Mesothelial cell of epicardium (in vitro differentiated cells): ENCODE measurements around the gene PPP3CA. TPM values are rescaled to one million over a fixed set of nuclear protein-coding genes. Genes with fewer than 3 reads are reported as not detected.

Source experiments
- DNase-seq, 2 experiments: peaks; one replicate each; pipeline ENCODE4 v3.0.0; 2021; ENCODE audit warnings: low spot score in 2 of 2; ENCODE audit not compliant: unreplicated experiment in 2 of 2
- H3K27ac Mint-ChIP-seq: 2 replicates; pipeline ENCODE4 v1.8.0; 2021; ENCODE audit warnings: mixed read lengths
- H3K27me3 Mint-ChIP-seq: 2 replicates; pipeline ENCODE4 v1.8.0; 2021; ENCODE audit warnings: low read depth, mixed read lengths
- H3K36me3 Mint-ChIP-seq: 2 replicates; pipeline ENCODE4 v1.8.0; 2021; ENCODE audit warnings: mixed read lengths
- H3K4me1 Mint-ChIP-seq: 2 replicates; pipeline ENCODE4 v1.8.0; 2021; ENCODE audit warnings: mixed read lengths
- H3K4me3 Mint-ChIP-seq: 2 replicates; pipeline ENCODE4 v1.8.0; 2021; ENCODE audit warnings: mild to moderate bottlenecking, moderate library complexity, mixed read lengths
- H3K9me3 Mint-ChIP-seq: 2 replicates; pipeline ENCODE4 v1.8.0; 2021; ENCODE audit warnings: mixed read lengths
- CTCF ChIP-seq: fragments of 200-600 bp; sonication (generic); IDR thresholded peaks from one replicate; pipeline ENCODE4 v1.5.0; 2021; ENCODE audit warnings: antibody characterized with exemption; ENCODE audit not compliant: unreplicated experiment
- total RNA-seq: library from RNA; stranded (reverse); gene quantifications from 3 replicates; pipeline ENCODE4 v1.2.1, GENCODE V29; 2021

PPP3CA gene
- total RNA-seq, 1 donor from 2014 or later: 23.5 TPM

- Mint-ChIP-seq H3K4me3 (no peak overlapping the region), H3K36me3 (peaks cover 4% of the 10 kb centered on the region), H3K4me1 (peaks cover 3% of the 10 kb centered on the region), H3K9me3 (peaks cover 7% of the 10 kb centered on the region), H3K27ac (no peak overlapping the region), H3K27me3 (no peaks in the 10 kb centered on the region)
- DNase-seq: no peak
- TF ChIP-seq CTCF: no peak
Observed at GRCh38 chr4:101145021-101145420, 202.3 kb downstream of the PPP3CA start.

- no peak overlapping the region for H3K4me3 Mint-ChIP-seq
- no peaks in the 10 kb centered on the region for H3K4me1 Mint-ChIP-seq
- no peak overlapping the region for H3K27ac Mint-ChIP-seq
- DNase-seq: no peak
- peaks cover 7% of the 10 kb centered on the region for H3K9me3 Mint-ChIP-seq
- TF ChIP-seq CTCF: no peak
- H3K36me3 Mint-ChIP-seq: peaks cover 4% of the 10 kb centered on the region
- H3K27me3 Mint-ChIP-seq: no peaks in the 10 kb centered on the region
Observed at GRCh38 chr4:101142259-101142658, 205.1 kb downstream of the PPP3CA start.

GRCh38 chr4:101141855-101142254 is 205.5 kb downstream of the PPP3CA start:
- TF ChIP-seq CTCF: no peak
- no peak overlapping the region for H3K27ac Mint-ChIP-seq
- peaks cover 7% of the 10 kb centered on the region for H3K9me3 Mint-ChIP-seq
- no peak overlapping the region for H3K4me3 Mint-ChIP-seq
- DNase-seq: no peak
- H3K36me3 Mint-ChIP-seq: peaks cover 4% of the 10 kb centered on the region
- no peaks in the 10 kb centered on the region for H3K27me3 Mint-ChIP-seq
- H3K4me1 Mint-ChIP-seq: no peaks in the 10 kb centered on the region

GRCh38 chr4:101141230-101141629 is 206.1 kb downstream of the PPP3CA start:
- no peaks in the 10 kb centered on the region for H3K27me3 Mint-ChIP-seq
- no peak for TF ChIP-seq CTCF
- peaks cover 7% of the 10 kb centered on the region for H3K9me3 Mint-ChIP-seq
- DNase-seq: no peak
- no peak overlapping the region for H3K27ac Mint-ChIP-seq
- H3K36me3 Mint-ChIP-seq: peaks cover 4% of the 10 kb centered on the region
- H3K4me3 Mint-ChIP-seq: no peak overlapping the region
- no peaks in the 10 kb centered on the region for H3K4me1 Mint-ChIP-seq

- TF ChIP-seq CTCF: no peak
- H3K9me3 Mint-ChIP-seq: peaks cover 2% of the 10 kb centered on the region
- DNase-seq: no peak
- H3K27me3 Mint-ChIP-seq: no peaks in the 10 kb centered on the region
- H3K4me1 Mint-ChIP-seq: no peaks in the 10 kb centered on the region
- H3K4me3 Mint-ChIP-seq: no peak overlapping the region
- no peak overlapping the region for H3K27ac Mint-ChIP-seq
- peaks cover 2% of the 10 kb centered on the region for H3K36me3 Mint-ChIP-seq
Observed at GRCh38 chr4:101140228-101140627, 207.1 kb downstream of the PPP3CA start.
